HG03378 (cell line): ENCODE measurements around the gene COL4A4.

Experiments
- ATAC-seq: cut with Tn5 transposase; IDR thresholded peaks from one replicate; pipeline ENCODE4 v1.9.1; 2021; ENCODE audit warnings: mild to moderate bottlenecking, moderate library complexity; ENCODE audit not compliant: unreplicated experiment

COL4A4 gene

DNA sequence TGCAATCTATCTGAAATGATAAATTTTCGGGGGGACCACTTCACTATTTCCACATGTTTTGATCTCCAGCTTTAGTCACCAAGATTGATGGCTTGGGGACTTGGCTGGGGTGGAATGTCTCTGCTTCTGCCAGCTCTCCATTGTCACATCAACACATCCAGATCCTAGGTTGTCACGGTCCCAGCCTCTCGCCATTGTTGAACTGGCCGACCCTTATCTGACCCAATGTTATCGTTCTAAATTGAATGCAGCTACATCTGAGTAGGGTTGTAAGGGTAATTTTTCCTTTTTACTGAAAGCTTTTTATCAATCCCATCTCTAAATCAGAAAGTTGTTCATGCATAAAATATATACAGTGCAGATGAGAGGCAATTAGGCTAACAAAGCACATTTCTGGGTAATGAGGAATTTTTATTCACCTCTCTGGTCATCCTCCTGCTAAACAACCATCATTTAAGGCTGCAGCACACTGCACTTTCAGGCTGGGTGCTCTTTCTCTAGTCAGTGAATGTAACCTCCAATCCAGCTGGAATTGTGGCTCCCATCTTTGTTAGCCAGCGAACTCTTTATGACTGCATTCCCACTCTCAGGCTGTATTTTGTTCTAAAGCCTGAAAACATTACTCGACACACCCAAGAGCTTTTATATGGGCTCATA, 128.2 kb downstream of the COL4A4 start:
- no peak for ATAC-seq

DNA sequence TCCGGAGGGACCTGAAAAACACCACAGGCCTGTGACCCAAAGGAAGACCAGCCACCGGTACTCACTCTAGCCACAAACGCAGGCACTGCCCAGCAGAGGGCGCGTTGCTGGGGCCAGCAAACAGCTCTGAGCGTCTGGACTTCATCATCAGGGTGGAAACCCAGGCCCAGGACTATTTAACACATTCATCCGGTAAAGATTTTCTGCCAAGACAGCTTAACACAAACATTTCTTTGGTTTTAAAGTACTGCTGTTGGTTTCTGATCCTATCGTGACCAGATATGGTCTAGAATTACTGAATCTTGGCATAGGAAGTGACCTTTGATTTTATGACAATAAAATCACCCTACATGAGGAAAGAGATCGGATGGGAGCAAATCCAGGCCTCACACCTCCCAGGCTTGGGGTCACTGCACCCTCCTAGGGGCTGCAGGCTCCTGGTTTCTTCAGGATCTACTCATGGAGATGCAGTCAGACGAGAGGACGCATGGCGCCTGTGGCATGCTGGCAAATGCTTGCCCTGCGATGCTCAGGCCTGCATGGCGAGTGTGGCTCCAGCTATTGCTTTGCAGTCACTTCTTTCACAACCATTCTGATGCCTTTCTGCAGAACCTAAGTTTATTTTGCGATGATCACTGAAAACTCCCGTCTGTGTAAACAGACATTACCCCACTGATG, 130.4 kb downstream of the COL4A4 start:
- no peak for ATAC-seq

DNA sequence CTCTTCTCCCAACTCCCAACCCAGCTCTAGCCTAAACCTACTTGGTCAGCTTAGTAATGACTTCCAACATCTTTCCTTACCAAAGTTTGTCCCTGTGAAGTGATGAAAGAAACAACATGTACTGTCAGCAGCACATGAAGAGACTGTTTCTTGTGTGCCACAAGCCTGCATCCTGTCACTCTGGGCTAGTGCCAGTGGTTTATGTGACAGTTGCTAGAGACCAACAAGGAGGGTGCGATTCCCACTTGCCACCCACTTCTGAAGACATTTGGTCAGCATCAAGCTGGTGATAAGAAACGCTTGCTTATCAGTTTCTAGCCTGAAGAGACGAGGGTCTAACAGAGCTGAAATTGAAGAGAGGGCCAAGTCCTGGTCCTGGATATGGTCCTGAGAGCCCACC, 132.6 kb downstream of the COL4A4 start:
- ATAC-seq, result no peak

DNA sequence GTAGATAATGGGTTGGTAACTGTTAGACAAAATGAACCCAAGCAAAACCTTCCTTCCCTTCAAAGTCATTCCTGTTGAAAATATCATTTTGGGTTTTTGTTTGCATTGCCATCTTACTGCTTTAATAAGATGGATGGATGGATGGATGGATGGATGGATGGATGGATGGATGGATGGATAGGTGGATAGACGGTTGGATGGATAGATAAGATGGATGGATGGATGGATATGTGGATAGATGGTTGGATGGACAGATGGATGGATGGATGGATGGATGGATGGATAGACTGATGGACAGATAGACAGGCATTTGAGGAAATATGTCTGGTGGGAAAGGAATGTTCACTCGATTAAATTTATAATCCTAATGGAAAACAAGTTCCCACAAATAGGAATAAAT, 133.2 kb downstream of the COL4A4 start:
- no peak for ATAC-seq

DNA sequence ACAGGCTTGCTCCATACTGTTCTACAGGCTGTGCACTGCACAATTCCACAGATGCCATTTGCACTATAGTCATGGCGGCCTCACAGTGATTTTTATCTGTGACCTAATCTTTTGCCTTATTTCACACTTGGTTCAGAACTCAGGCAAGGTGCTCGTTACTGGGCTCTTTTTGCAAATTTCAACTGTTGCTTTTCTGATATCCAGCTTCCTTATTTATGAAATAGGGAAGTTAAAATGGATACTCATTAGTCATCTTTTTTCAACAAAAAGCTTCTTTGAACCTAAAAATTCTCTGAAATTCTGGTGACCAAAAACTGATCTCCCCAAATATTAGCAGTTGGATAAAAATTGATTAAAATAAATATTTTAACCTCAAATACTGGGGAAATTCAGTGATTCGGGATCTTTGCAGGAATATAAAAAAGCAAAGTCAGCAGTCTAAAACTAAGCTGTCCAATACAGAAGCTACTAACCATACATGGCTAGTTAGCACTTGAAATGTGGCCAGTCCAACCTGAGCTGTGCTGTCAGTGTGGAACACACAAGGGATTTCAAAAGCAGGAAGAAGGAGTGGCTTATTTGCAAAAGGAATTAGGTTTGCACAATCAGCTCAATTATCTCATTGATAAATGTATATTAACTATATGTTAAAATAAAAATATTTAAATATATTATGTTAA, 134.4 kb downstream of the COL4A4 start:
- no peak for ATAC-seq

DNA sequence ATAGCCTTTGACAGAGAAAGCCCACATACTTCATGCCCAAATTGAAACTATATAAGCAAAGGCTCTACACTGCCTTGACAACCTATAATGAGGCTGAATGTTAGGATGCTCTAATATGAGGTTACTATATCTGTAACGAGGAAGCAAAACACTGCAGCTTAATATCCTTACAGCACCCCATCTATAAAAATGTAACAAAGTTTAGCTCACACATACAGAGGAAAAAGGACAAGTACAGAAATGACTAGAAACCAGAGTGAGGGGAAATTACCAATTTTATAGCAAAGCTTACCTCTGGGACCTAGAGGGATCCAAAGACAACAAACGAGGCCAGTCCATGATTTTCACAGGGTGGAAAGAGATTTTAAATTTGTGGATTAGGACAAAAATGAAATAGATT, 138.5 kb downstream of the COL4A4 start:
- peak; percentile 90 for ATAC-seq

DNA sequence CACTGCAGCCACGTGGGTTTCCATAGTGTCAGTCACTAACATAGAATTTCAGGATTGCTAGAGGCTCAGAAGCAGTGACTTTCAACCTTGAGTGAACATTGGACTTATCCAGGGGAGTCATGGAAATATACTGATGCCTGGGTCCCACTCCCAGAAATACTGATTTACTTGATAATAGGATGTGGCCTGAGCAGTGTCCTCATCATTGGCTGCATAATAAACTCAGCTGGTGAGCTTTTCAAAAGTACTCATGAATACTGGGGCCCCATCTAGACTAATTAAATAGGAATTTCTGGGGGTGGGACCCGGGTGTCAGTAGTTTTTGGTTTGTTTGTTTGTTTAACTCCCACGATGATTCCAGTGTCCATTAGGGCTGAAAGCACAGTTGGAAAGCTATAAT, 141.4 kb downstream of the COL4A4 start:
- ATAC-seq, result no peak

DNA sequence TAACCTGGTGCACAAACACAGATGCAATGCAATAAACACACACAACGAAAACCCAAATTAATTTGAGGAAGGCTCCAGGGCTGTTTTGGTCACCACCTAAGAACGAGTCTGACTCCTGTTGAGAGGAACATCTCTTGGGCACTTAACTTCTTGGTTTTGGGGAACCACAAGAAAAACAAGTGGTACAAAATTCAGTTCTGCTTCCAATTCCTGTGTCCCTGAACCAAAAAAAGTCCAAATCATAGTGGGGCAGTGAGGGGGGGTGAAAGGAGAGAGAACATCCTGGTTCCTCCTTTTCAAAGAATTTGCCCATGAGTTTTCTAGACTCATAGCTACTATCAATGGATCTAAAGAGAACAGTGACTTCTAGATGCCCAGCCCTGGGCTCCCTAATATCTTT, 143.6 kb downstream of the COL4A4 start:
- ATAC-seq, result no peak

DNA sequence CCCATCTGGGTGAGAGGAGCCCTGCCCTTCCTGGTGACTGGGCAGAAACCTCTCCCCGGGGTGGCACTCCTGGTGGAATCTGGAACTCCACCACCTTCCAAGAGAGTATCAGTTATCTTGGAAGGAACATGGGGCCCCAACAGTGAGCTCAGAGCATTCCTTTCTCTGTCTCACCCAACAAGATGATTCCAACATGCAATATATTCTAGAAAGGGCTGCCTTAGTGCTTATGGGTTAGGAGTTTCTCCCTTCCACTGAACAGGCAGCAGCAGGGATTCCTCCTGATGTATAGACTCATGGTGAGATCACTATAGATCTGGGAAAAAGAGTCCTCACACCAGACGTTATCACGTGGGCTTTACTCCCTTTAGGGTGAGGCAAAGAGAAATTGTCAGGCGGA, 147.1 kb downstream of the COL4A4 start:
- ATAC-seq, result no peak

DNA sequence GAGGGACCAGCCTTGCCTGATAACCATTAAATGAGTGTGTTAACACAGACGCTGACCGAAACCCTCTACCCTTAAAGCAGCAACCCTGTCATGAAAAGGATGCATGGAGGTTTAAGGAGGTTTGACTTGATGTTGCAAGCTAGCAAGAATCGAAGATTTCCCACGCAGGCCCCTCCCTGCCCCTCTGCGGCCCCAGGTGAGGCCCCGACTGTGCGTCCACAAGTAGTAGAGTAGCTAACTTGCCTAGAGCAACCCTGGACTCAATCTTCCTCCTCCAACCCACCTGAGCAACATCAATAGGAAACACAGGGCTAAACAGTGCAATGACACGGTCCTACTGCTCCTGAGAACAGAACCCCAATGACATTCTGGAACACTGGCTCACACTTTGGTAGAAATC, 150.1 kb downstream of the COL4A4 start:
- ATAC-seq, result no peak

DNA sequence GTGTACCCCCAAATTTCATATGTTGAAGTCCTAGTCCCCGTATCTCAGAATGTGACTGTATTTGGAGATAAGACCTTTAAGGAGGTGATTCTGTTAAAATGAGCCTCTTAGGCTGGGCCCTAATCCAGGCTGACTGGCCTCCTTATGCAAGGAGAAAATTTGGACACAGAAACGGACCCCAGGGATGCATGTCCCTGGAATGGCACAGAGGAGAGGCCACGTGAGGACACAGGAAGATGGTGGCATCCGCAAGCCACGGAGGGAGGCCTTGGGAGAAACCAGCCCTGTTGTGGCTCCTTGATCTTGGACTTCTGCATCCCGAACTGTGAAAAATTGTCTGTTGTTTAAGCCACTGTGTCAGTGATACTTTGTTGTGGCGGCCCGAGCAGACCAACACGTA, 150.7 kb downstream of the COL4A4 start:
- no peak for ATAC-seq

DNA sequence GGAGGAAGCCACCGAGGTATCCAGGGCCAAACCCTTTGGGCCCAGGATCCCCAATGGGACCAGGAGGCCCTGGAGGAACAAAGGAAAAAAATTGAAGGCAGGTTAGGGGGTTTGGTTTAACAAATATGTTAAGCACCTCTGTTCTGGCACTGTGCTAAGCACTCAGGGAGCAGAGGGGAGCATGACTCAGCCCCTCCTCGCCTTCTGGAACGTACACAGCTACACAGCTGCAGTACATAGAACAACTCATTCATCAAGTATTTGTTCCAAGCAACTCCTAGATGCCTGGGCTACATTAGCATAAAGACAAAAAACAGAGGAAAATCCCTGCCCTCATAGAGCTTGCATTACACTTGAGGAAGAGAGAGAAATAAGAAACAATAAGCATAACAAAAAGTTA, 153.6 kb downstream of the COL4A4 start:
- no peak for ATAC-seq

DNA sequence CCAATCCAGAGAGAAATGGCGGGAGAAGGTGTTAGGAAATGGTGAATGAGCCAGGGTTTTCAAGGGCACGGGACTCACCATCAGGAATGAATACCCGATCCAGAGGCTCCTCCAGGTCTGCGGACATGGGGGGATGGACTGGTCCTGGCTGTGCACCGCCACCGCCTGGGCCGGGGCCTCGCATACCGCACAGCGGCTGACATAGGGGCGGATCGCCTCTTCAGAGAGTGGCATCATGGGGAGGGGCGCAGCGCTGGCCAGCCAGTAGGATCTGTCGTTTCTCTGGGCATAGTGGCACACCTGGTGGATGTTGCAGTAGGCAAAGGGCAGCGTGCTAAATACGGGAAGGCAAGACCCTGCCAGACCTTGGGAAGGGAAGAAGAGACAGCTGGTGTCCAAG, 156.1 kb downstream of the COL4A4 start:
- ATAC-seq, result no peak

DNA sequence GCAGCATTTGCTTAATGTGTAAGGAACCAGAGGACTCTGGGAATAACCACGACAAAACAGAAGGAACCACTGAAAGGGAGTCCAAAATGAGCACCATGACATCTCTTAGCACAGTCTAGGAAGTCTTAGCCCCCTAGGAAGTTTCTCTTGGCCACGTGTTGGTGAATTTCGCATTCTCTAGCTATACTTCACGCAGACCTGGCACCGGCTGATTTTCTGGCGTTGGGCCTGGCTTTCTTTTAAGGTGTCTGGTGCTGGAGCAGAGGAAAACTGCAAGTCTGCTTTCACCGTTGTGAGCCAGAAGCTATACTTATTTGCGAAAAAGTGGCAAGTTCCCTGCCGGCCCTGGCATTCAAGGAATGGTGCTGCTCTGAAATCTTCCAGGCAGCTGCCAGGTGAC, 156.9 kb downstream of the COL4A4 start:
- ATAC-seq, result no peak

DNA sequence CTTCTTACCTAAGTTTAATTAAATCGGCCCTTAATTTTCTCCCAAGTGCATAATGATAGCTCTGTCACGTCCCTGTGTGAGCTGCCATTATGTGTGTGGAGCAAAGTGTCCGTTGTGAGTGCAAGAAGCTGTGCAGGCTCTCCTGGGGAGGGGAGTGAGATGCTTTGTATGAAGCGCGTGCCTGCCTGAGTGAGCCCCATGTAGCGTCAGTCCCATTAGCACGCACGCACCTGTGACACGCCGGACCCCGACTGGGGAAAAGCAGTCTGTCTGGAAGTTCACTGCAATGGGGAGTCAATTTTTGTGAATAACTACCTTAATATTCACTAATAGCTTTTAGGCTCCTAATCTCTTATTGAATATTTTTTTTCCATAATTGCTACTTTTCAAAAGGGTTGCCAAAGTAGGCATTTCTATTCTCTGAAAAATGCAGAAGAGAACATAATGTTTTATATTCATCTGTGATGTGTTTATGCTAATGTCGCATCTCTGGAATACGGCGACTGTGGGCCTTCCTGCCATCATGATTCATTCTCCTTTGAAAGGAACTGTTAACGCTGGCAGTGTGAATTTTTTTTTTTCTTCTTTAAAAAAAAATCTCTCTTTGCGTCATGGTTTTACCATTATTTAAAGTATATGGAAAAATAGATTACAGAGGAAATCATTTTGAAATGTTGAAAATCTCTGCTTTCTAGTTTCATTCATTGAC, 157.7 kb downstream of the COL4A4 start:
- ATAC-seq, result no peak

DNA sequence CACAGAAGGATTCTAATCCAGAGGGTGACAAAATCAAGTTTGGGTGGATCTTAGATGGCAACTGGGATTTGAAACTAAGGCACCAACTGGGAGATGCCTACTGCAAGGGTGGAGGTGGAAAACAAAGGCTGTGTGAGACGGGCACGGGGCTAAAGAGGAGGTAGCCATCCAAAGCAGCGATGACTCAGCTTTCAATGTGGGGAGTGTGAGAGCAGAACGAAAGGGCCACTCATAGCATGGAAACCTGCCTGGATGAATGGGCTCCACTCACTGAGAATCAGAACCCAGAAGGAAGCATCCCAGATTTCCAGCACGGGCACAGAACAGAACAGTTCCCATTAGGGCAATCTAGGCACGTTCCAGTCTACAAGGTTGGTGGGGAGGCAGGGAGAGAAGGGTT, 159.5 kb downstream of the COL4A4 start:
- no peak for ATAC-seq

DNA sequence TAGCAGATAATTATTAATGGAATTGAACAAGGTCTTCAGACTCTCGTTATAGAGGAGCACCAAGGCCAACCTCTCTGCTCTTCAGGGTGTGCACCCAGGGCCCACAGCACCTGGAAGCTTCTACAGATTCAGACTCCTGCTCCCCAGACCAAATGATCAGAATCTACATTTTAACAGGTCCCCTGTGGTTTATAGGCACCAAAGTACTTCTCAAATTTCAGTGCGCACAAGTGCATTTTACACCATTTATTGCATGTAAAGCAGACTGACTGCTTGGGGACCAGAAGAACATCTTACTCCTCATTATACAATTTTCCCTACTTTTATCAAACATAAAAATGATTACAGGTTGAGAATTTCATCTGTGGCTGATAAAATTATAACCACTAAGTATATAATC, 163.9 kb downstream of the COL4A4 start:
- ATAC-seq, result no peak

DNA sequence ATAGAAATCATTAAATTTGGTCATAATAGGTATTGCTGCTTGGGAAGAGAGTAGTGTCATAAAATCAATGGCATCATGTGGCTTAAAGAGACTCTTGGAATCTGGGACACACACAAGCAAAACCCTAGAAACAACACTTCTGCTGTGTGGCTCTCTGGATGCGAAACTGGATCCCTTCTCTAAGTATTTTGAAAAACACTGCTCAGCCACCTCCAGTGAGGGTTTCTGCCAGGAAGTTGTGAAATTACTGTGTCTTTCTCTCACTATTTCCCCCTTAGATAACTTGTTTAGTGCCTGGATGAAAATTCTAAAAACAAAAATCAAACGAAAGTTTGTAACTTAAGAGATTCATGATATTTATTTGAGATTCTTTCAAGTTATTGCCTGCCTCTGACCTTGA, 164.3 kb downstream of the COL4A4 start:
- no peak for ATAC-seq

DNA sequence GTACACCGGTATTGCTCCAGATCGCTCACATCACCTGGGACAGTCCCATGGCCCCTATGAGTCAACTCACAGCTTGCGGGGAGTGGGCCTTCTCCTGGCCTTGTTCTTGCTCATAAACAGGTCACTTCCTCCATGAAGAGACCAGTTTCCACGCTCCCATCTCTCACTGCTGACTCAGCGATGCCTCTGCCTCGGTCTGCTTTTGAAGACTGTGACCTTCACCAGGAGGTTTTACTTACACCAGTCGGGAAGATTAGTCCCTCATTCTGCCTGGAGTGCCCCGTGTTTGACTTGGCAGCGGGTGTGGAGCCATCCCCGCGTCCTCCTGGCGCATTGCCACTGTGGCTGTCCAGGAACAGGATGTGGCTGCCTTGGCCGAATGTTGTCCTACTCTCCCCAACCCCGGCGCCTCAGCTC, 168.4 kb downstream of the COL4A4 start:
- ATAC-seq, result peak; percentile 44

DNA sequence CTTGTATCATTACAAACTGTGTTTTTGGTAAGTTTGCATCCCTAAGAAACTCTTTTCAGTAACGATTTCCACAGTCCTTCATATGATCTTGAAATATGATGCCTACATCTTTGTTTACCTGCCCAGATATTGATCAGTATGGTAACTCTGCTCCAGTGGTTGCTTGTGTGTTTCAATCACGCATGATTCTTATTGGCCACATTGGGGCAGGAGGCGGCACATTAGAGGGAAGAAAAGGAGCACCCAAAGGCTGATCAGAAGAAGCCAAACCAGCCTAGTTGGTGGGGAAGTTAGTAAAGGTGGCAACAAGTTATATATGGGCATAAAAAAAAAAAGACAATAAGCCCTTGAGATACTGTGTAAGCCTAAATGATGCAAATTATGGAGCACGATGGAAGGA, 169.2 kb downstream of the COL4A4 start:
- ATAC-seq, result no peak

DNA sequence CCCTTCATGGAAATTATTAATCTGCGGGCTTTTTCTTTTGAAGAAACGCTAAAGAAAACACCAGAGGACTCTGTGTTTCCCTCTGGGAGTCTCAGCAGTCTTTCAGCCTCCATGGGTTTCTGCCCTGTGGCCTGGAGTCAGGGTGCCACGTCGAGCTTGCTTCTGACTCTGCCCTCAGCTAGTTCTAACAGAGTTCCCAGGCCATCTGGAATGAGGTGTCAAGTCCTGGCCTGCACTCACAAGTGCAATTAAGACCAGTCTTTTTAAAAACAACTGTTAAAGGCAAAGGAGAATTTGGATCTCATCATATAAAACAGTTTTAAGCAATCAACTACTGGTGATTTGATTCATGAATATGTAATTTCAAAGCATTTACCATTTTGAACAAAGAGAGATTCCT, 170.8 kb downstream of the COL4A4 start:
- ATAC-seq, result no peak

DNA sequence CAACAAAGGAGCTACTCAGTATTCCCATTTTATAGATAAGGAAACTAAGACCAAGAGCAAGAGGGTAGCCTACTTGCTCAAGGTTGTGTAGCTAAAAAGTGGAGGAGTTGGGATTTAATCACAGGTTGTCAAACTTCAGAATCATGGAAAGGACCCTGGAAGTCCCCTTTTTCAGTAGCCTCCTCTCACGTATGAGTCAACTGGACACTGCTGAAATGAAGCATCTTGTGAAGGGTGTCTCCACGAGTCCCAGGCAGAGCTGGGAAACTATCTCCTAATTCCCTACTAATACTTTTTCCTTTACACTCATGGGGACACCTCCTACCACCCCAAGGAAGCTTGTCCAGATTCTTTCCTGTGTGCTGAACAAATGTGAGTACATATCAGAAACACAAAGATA, 172.3 kb downstream of the COL4A4 start:
- ATAC-seq, result no peak
